ENCODE results near the gene METTL23. TPM values are rescaled to one million over a fixed set of nuclear protein-coding genes. Genes with fewer than 3 reads are reported as not detected.
A peak's percentile ranks its signal among the peaks of the same experiment; 100 is the strongest.

METTL23 gene
- total and polyA plus RNA-seq, 11 donors = 22.1 to 33.7 (median 24.0) TPM

DNA sequence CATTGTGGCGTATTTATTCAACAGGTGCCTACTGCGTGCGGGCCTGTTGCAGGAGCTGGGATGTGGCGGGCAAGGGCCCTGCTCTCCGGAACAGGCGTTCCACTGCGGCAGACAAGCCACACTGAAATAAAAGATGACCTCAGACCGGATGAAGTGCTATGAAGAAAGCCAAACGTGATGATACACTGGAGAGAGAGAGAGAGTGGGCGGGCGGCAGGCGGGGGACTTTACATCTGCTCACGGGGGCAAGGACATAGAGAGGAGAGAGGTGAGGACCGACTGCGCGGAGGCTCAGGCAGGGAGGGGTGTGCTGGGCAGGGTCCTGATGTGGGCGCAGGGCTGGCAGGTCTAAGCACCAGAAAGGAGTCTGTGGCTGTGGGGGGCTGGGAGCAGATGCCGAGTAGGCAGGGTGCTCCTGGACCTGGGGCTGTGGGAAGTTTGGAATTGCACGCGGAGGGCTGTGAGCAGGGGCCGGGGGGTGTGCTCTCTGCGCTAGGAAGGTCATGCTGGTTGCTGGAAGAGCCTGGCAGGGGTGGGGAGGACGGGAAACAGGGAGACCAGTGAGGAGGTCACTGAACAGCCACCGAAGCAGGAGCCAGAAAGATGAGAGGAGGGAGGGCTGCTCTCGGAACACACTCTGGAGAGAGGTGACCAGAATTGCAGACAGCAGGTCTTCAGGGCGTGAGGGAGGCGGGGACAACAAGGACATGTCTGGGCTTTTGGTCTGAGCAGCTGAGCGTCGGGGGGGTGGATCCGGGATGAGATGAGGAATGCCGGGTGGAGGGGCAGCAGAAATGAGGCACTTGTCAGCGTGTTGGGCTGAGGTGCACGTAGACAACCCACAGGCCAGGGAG is 25.8 kb upstream of the METTL23 start:
- WGBS, 4 donors = 11 to 20% (median 13%) methylated on average over 32 to 33 of the region's 33 CpGs
- TF ChIP-seq, protein P1, sequence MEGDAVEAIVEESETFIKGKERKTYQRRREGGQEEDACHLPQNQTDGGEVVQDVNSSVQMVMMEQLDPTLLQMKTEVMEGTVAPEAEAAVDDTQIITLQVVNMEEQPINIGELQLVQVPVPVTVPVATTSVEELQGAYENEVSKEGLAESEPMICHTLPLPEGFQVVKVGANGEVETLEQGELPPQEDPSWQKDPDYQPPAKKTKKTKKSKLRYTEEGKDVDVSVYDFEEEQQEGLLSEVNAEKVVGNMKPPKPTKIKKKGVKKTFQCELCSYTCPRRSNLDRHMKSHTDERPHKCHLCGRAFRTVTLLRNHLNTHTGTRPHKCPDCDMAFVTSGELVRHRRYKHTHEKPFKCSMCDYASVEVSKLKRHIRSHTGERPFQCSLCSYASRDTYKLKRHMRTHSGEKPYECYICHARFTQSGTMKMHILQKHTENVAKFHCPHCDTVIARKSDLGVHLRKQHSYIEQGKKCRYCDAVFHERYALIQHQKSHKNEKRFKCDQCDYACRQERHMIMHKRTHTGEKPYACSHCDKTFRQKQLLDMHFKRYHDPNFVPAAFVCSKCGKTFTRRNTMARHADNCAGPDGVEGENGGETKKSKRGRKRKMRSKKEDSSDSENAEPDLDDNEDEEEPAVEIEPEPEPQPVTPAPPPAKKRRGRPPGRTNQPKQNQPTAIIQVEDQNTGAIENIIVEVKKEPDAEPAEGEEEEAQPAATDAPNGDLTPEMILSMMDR (IDR thresholded peaks at IDR 0.05) = no peak
- TF ChIP-seq POLR2A (IDR thresholded peaks at IDR 0.05) = peak; percentile 61 to 67
- H3K27ac ChIP-seq = peak overlapping the region; percentile 90 to 99 (median 96)
- intact Hi-C loops (cut with DNase I) = loop anchor here in 1 of 10 donors (1.0 kb wide), 1 partner anchor 8 kb away; no protein-coding TSS in a partner anchor
- ATAC-seq (peak; percentile 77 to 84 (median 82)), DNase-seq (peak; percentile 80 to 87 (median 84))
- H3K27me3 ChIP-seq = no peaks in the 10 kb centered on the region
- H3K9me3 ChIP-seq = no peaks in the 10 kb centered on the region
- H3K36me3 ChIP-seq = peaks cover 0 to 6% (median 0%) of the 10 kb centered on the region in 9 donors
- peak overlapping the region in 11 of 12 donors; percentile 14 to 57 (median 47) for H3K4me3 ChIP-seq
- peaks cover 32 to 95% (median 76%) of the 10 kb centered on the region in 12 donors for H3K4me1 ChIP-seq

DNA sequence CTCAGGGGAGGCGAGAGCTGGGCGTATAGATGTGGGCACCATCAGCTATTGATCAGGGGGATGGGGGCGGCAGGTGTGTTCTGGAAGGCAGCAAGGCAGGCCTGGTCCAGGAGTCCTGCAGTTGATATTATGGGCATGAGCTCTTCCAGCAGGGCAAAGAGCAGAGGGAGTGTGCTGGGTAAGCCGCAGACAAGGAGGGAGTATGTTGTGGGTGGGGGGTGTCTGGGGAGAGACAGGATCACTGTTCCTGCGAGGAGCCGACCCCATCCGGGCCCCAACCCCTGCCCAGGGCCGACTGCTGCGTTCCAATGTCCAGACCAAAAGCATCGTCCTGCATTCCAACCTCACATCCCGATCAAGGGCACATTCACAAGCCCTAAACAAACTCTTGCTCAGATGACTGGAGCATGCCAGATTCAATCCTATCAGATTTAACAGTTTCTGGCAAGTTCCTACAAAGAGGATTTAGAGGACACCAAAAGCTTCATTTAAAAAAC is 25.1 kb upstream of the METTL23 start:
- Histone ChIP-seq H3K36me3 (peaks cover 0 to 5% (median 0%) of the 10 kb centered on the region in 9 donors), H3K27me3 (no peaks in the 10 kb centered on the region), H3K27ac (peak overlapping the region; percentile 90 to 99 (median 96)), H3K9me3 (no peaks in the 10 kb centered on the region), H3K4me1 (peaks cover 27 to 92% (median 70%) of the 10 kb centered on the region in 12 donors), H3K4me3 (peak overlapping the region in 9 of 12 donors; percentile 22 to 57 (median 48))
- WGBS, 4 donors = 37 to 49% (median 42%) methylated on average over 10 to 11 of the region's 11 CpGs
- intact Hi-C loops (cut with DNase I) = loop anchor here in 1 of 10 donors (1.0 kb wide), 1 partner anchor 8 kb away; no protein-coding TSS in a partner anchor
- no peak for TF ChIP-seq POLR2A (IDR thresholded peaks at IDR 0.05)
- TF ChIP-seq, protein P1 (IDR thresholded peaks at IDR 0.05) = no peak
- DNase-seq (peak in 1 of 5 donors; percentile 28), ATAC-seq (peak in 2 of 4 donors; percentile 1)

DNA sequence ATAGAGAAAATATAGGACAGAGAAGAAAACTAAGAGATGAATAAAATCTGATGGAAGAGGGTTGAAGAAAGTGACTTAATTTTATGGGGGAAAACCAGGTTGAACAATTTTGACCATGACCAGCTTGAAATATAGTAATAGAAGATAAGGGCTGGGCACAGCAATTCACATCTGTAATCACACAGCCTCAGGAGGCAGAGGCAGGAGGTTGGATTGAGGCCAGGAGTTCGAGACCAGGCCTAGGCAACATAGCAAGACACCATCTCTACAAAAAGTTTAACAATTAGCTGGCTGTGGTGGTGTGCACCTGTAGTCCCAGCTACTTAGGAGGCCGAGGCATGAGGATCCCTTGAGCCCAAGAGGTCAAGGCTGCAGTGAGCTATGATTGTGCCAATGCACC is 24.6 kb upstream of the METTL23 start:
- H3K4me3 ChIP-seq = peak overlapping the region in 3 of 12 donors; percentile 42 to 57 (median 54)
- DNase-seq = peak in 1 of 5 donors; percentile 22
- WGBS, 4 donors = 51 to 77% (median 63%) methylated on average over 2 of the region's 2 CpGs
- TF ChIP-seq, protein P1 (IDR thresholded peaks at IDR 0.05) = no peak
- TF ChIP-seq POLR2A (IDR thresholded peaks at IDR 0.05) = no peak
- no peaks in the 10 kb centered on the region for H3K27me3 ChIP-seq
- peaks cover 23 to 92% (median 67%) of the 10 kb centered on the region in 12 donors for H3K4me1 ChIP-seq
- H3K36me3 ChIP-seq = peaks cover 0 to 6% (median 0%) of the 10 kb centered on the region in 9 donors
- no peak for ATAC-seq
- intact Hi-C loops (cut with DNase I) = no loop called here
- no peaks in the 10 kb centered on the region for H3K9me3 ChIP-seq
- peak overlapping the region; percentile 90 to 99 (median 96) for H3K27ac ChIP-seq
